HUDEP-2 (cell line): Measurements from ENCODE around the gene ZBTB12.
"Not testable (repeated sequence)": the region's sequence is repeated elsewhere in the genome, so short reads cannot be mapped to it uniquely, and the experiment has no call there.

ENCODE experiments used
- DNase-seq, 76 experiments: peaks; one replicate each; lab custom pipeline; 2025; ENCODE audit not compliant: unreplicated experiment in 76 of 76; lab: John Stamatoyannopoulos, UW

Gene ZBTB12

GRCh38 chr6:31922942-31923341 lies 21.1 kb upstream of the ZBTB12 start:
- DNase-seq: peak in 3 of 76 experiments; percentile 16 to 30 (median 26)

GRCh38 chr6:31920811-31921210 lies 18.9 kb upstream of the ZBTB12 start:
- DNase-seq: no peak

- no peak for DNase-seq
Measured at GRCh38 chr6:31919624-31920303, 17.9 kb upstream of the ZBTB12 start.

GRCh38 chr6:31918069-31918720 lies 16.3 kb upstream of the ZBTB12 start:
- no peak for DNase-seq

GRCh38 chr6:31915756-31916155 lies 13.9 kb upstream of the ZBTB12 start:
- no peak for DNase-seq

GRCh38 chr6:31915351-31915750 lies 13.5 kb upstream of the ZBTB12 start:
- no peak for DNase-seq

GRCh38 chr6:31911826-31912585 lies 10.1 kb upstream of the ZBTB12 start:
- DNase-seq: no peak

GRCh38 chr6:31909298-31909697 lies 7.4 kb upstream of the ZBTB12 start:
- not testable (repeated sequence) for DNase-seq

GRCh38 chr6:31908791-31909190 lies 6.9 kb upstream of the ZBTB12 start:
- no peak for DNase-seq

GRCh38 chr6:31908255-31908654 lies 6.4 kb upstream of the ZBTB12 start:
- not testable (repeated sequence) for DNase-seq

- peak in 6 of 76 experiments; percentile 22 to 48 (median 32) for DNase-seq
Measured at GRCh38 chr6:31907158-31907813, 5.4 kb upstream of the ZBTB12 start.

- not testable (repeated sequence) for DNase-seq
Measured at GRCh38 chr6:31906727-31907126, 4.8 kb upstream of the ZBTB12 start.

GRCh38 chr6:31906122-31906521 lies 4.2 kb upstream of the ZBTB12 start:
- no peak for DNase-seq

- no peak for DNase-seq
Measured at GRCh38 chr6:31905041-31905440, 3.2 kb upstream of the ZBTB12 start.

- peak in 17 of 76 experiments; percentile 11 to 54 (median 31) for DNase-seq
Measured at GRCh38 chr6:31903957-31904356, 2.1 kb upstream of the ZBTB12 start.

- DNase-seq: peak in 44 of 76 experiments; percentile 16 to 73 (median 49)
Measured at GRCh38 chr6:31901415-31901952, 402 bp downstream of the ZBTB12 start.

GRCh38 chr6:31900917-31901414 lies 920 bp downstream of the ZBTB12 start:
- DNase-seq: no peak

GRCh38 chr6:31899882-31900722 lies 1.8 kb downstream of the ZBTB12 start:
- no peak for DNase-seq

- no peak for DNase-seq
Measured at GRCh38 chr6:31899215-31899614, 2.7 kb downstream of the ZBTB12 start.
